Esophagus muscularis mucosa (tissue), 4 donors: ENCODE measurements around the gene NT5C1A. TPM values are rescaled to one million over a fixed set of nuclear protein-coding genes. Genes with fewer than 3 reads are reported as not detected.
A peak's percentile ranks its signal among the peaks of the same experiment; 100 is the strongest.

Experiments used
- DNase-seq: peaks from one replicate; pipeline ENCODE4 v3.0.0-alpha.2; 2017; ENCODE audit errors: extremely low spot score
- H3K27ac ChIP-seq, 4 donors: fragments of 200-600 bp; sonication (generic); replicated peaks in 1 of 4; 1 replicate in 3 of 4; 2 replicates in 1 of 4; pipeline ENCODE4 v1.5.1; 2016 to 2019; ENCODE audit warnings: mild to moderate bottlenecking in 1 of 4
- H3K27me3 ChIP-seq, 4 donors: fragments of 200-600 bp; sonication (generic); one replicate each; pipeline versions ENCODE4 v1.5.1 to v1.6.0; 2016 to 2019
- H3K36me3 ChIP-seq, 4 donors: fragments of 200-600 bp; sonication (generic); one replicate each; pipeline ENCODE4 v1.5.1; 2016 to 2019
- H3K4me1 ChIP-seq, 4 donors: fragments of 200-600 bp; sonication (generic); one replicate each; pipeline ENCODE4 v1.5.1; 2016 to 2019
- H3K4me3 ChIP-seq, 4 donors: fragments of 200-600 bp; sonication (generic); 1 replicate in 2 of 4; 2 replicates in 2 of 4; pipeline ENCODE4 v1.5.1; 2016 to 2019; ENCODE audit warnings: mild to moderate bottlenecking in 4 of 4, moderate library complexity in 1 of 4
- H3K9me3 ChIP-seq, 4 donors: fragments of 200-600 bp; sonication (generic); 1 replicate in 3 of 4; 2 replicates in 1 of 4; pipeline ENCODE4 v1.5.1; 2016 to 2019
- EP300 ChIP-seq: sonication (generic); formaldehyde crosslinking; IDR thresholded peaks from one replicate; pipeline ENCODE4 v1.6.1; 2017; ENCODE audit warnings: antibody characterized with exemption
- POLR2A ChIP-seq: fragments of 450-650 bp; IDR thresholded peaks from one replicate; pipeline ENCODE4 v1.6.1; 2017; ENCODE audit warnings: antibody characterized with exemption, moderate library complexity, mild to moderate bottlenecking, low read depth
- POLR2AphosphoS5 ChIP-seq, 2 donors: sonication (generic); formaldehyde crosslinking; IDR thresholded peaks; one replicate each; pipeline ENCODE4 v1.6.1; 2017; ENCODE audit warnings: antibody characterized with exemption in 2 of 2
- WGBS: methylation state at CpG from one replicate; pipeline ENCODE4 v1.1.5; 2018; 5-methylcytosine and 5-hydroxymethylcytosine counted together
- intact Hi-C: fragments of 100-400 bp; cut with DNase I; formaldehyde crosslinking; loops from one replicate; pipeline ENCODE4 v1.15.1; 2023
- total RNA-seq, 4 donors: library from RNA; depleted of rRNA; stranded (reverse); fragments of >200 nt; gene quantifications; one replicate each; pipeline versions ENCODE4 v1.1.0 to v1.2.1, GENCODE V29; 2016
- TF ChIP-seq, protein P1 (sequence below), 3 experiments: fragments of 200-600 bp in 2 of 3; fragments of 450-650 bp in 1 of 3; sonication (generic) in 2 of 3; IDR thresholded peaks; one replicate each; pipeline ENCODE4 v1.5.1; 2017 to 2019; ENCODE audit warnings: antibody characterized with exemption in 3 of 3, mild to moderate bottlenecking in 2 of 3, moderate library complexity in 1 of 3

Gene NT5C1A
- total RNA-seq, 4 donors from 2014 or later, result 0.26 TPM; not detected in 3

DNA sequence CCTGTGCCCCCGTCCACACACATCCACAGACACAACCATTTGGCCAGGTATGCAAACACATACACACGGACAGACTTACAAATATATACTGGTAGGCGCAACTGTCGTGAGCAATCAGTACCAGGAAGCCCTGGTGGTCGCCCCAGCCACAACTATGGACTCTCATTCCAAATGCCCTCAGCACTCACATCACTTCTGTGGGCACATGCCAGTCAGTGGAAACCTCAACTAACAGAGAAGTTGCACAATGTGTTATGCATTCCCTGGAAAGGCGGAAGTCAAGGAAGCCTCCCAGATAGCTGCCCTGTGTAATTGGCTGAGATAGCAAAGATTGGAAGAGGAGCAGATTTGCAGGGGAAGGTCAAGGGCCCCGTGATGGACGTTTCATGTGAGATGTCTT, 31.0 kb downstream of the NT5C1A start:
- H3K27ac ChIP-seq, result no peak overlapping the region
- no peak overlapping the region for H3K4me3 ChIP-seq
- 85% methylated on average over 8 of the region's 8 CpGs for WGBS
- TF ChIP-seq, protein P1, sequence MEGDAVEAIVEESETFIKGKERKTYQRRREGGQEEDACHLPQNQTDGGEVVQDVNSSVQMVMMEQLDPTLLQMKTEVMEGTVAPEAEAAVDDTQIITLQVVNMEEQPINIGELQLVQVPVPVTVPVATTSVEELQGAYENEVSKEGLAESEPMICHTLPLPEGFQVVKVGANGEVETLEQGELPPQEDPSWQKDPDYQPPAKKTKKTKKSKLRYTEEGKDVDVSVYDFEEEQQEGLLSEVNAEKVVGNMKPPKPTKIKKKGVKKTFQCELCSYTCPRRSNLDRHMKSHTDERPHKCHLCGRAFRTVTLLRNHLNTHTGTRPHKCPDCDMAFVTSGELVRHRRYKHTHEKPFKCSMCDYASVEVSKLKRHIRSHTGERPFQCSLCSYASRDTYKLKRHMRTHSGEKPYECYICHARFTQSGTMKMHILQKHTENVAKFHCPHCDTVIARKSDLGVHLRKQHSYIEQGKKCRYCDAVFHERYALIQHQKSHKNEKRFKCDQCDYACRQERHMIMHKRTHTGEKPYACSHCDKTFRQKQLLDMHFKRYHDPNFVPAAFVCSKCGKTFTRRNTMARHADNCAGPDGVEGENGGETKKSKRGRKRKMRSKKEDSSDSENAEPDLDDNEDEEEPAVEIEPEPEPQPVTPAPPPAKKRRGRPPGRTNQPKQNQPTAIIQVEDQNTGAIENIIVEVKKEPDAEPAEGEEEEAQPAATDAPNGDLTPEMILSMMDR (IDR thresholded peaks at IDR 0.05), result no peak
- TF ChIP-seq POLR2A (no peak), POLR2AphosphoS5 (IDR thresholded peaks at IDR 0.05) (no peak), EP300 (no peak)
- no peak for DNase-seq
- H3K4me1 ChIP-seq, result peaks cover 0 to 11% (median 7%) of the 10 kb centered on the region in 4 donors
- no peaks in the 10 kb centered on the region for H3K9me3 ChIP-seq
- intact Hi-C loops, result no loop called here
- H3K36me3 ChIP-seq, result peaks cover 0 to 6% (median 0%) of the 10 kb centered on the region in 4 donors
- H3K27me3 ChIP-seq, result peaks cover 0 to 55% (median 17%) of the 10 kb centered on the region in 4 donors

DNA sequence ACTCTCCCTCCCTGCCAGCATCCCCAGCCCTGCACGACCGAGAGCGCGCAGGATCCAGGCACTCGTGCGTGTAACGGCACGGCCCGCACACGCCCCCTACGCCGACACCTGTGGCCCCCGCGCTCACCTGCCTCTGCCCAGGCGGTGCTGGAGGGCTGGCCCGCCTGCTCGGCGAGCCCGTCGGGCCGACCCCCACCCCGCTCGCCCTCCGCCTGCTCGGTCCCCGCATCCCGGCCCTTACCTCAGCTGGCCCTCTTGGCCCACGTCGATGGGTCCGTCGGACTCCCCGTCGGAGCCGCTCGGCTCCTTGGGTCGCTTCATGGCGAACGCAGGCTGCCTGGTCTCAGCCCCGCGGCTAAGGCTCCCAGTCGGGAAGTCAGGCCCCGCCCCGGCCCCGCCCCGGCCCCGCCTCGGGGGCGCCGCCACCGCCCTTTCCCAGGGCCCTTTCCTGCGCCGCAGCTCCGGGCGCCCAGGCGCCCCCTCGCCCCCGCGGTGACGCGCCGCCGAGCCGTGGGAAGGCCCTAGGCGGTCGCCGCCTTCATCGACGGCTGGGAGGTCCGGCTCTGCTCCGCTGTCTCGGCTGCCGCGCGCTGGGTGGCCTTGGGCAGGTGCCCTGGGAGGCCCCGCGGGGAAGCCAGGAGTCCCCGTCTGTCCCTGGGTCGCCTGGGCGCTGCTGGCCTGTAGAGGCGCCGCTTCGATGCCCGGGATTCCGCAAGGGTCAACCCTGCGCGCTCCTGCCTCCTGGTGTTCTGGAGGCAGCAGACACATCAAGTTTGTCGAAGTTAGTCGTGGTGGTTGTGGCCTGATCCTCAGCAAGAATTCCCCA, 32.4 kb downstream of the NT5C1A start, which contains the start of gene HEYL:
TSS of gene HEYL (minus strand) at position 339 of the 826 bp plus-strand sequence. CDS start at position 321, 18 bp downstream.
- Histone ChIP-seq H3K27ac (peak within 1 kb of the TSS; percentile 51 to 71 (median 65)), H3K4me1 (peaks cover 0 to 15% (median 10%) of the 10 kb centered on the region in 4 donors), H3K27me3 (peaks cover 0 to 64% (median 17%) of the 10 kb centered on the region in 4 donors), H3K36me3 (peaks cover 0 to 6% (median 0%) of the 10 kb centered on the region in 4 donors), H3K9me3 (no peaks in the 10 kb centered on the region), H3K4me3 (peak within 1 kb of the TSS; percentile 51 to 66 (median 51))
- no peak for DNase-seq
- intact Hi-C loops, result no loop called here
- no peak for TF ChIP-seq EP300
- TF ChIP-seq, protein P1 (IDR thresholded peaks at IDR 0.05), result peak in 1 of 3 experiments; percentile 26
- TF ChIP-seq POLR2AphosphoS5 (IDR thresholded peaks at IDR 0.05), result peak; percentile 14 to 61
- TF ChIP-seq POLR2A, result no peak
- 3% methylated on average over 6 of the region's 88 CpGs for WGBS

DNA sequence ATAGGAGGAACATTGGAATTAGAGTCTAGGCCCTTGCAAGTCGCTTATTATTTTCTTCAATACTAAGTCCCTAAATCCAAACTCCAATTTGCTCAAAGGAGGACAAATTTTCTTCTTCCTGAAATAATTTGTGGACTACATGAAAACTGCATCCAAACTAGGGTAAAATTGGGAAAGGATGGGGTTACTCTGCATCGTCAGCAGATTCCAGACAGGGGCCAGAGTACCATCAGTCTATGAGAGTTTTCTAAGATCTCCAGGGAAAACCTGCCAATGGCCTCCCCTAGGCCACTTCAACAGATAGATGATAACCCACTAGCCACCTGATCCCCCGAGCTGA, 33.0 kb downstream of the NT5C1A start:
- H3K4me3 ChIP-seq, result peak overlapping the region; percentile 51 to 66 (median 51)
- H3K27me3 ChIP-seq, result peaks cover 0 to 65% (median 17%) of the 10 kb centered on the region in 4 donors
- H3K36me3 ChIP-seq, result peaks cover 0 to 6% (median 0%) of the 10 kb centered on the region in 4 donors
- no peak for TF ChIP-seq POLR2A
- TF ChIP-seq EP300, result no peak
- TF ChIP-seq, protein P1 (IDR thresholded peaks at IDR 0.05), result no peak
- TF ChIP-seq POLR2AphosphoS5 (IDR thresholded peaks at IDR 0.05), result no peak
- no peaks in the 10 kb centered on the region for H3K9me3 ChIP-seq
- peaks cover 0 to 15% (median 12%) of the 10 kb centered on the region in 4 donors for H3K4me1 ChIP-seq
- no peak for DNase-seq
- 90% methylated on average over 3 of the region's 3 CpGs for WGBS
- intact Hi-C loops, result no loop called here
- peak overlapping the region; percentile 47 to 71 (median 65) for H3K27ac ChIP-seq

DNA sequence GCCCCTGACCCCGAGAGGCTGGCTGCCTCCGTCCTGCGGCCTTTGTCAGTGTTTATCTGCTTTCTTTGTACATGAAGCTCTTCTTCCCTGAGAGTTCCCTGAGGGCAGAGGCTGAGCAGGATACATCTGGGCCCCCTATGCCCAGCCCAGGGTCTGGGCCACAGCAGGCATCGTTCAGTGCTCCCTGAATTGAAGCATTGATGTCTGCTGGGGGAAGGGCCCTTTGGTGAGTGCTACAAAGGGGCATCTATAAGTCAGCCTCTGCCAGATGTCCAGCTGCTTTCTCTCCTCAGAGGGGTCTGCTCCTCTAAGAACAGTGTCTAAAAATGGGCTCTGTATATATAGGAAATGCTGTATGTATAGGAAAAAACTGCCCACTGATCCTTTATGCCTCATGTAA, 34.5 kb downstream of the NT5C1A start:
- Histone ChIP-seq H3K9me3 (no peaks in the 10 kb centered on the region), H3K27ac (peak overlapping the region in 1 of 4 donors; percentile 25), H3K4me1 (peaks cover 0 to 28% (median 26%) of the 10 kb centered on the region in 4 donors), H3K4me3 (peak overlapping the region in 3 of 4 donors; percentile 7 to 66 (median 51)), H3K27me3 (peaks cover 6 to 79% (median 17%) of the 10 kb centered on the region in 4 donors), H3K36me3 (peaks cover 0 to 6% (median 0%) of the 10 kb centered on the region in 4 donors)
- intact Hi-C loops, result no loop called here
- WGBS, result 64% methylated on average over 4 of the region's 4 CpGs
- DNase-seq, result no peak
- TF ChIP-seq EP300 (no peak), POLR2AphosphoS5 (IDR thresholded peaks at IDR 0.05) (no peak)

DNA sequence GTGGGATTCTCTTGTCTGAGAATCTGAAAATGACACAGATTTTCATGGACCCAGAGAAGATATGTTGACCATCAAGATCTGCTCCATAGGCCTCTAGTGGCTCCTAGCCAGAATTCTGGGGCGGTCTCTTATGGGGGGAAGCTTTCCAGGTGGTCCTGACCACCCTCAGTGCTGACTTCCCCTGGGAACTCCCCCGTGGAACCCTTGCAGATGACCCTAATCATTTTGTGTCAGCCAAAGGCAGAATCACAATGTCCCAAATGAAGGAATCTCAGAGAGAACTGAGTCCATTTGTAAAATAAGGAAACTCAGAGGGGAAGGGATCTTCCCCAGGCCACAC, 36.1 kb downstream of the NT5C1A start:
- no peak for TF ChIP-seq EP300
- no peak for TF ChIP-seq POLR2AphosphoS5 (IDR thresholded peaks at IDR 0.05)
- TF ChIP-seq, protein P1 (IDR thresholded peaks at IDR 0.05), result no peak
- no peak for TF ChIP-seq POLR2A
- peaks cover 0 to 18% (median 0%) of the 10 kb centered on the region in 4 donors for H3K36me3 ChIP-seq
- no peaks in the 10 kb centered on the region for H3K9me3 ChIP-seq
- intact Hi-C loops, result no loop called here
- H3K27ac ChIP-seq, result peak overlapping the region; percentile 18 to 61 (median 44)
- peaks cover 6 to 77% (median 17%) of the 10 kb centered on the region in 4 donors for H3K27me3 ChIP-seq
- 55% methylated on average over 2 of the region's 2 CpGs for WGBS
- peak overlapping the region in 1 of 4 donors; percentile 1 for H3K4me3 ChIP-seq
- peaks cover 0 to 33% (median 27%) of the 10 kb centered on the region in 4 donors for H3K4me1 ChIP-seq
- DNase-seq, result no peak
